ENCODE measurements around the gene JAM2.

- TF ChIP-seq CTCF (IDR thresholded peaks at IDR 0.05 in 2 of 3, conservative IDR thresholded peaks at IDR 0.05 in 1 of 3; ENCODE audit: control insufficient read depth in 2 of 3, extremely low read depth in 1 of 3, insufficient read depth in 1 of 3, low read depth in 3 of 3, low read length in 3 of 3): no peak
- TF ChIP-seq PBX3 (IDR thresholded peaks at IDR 0.05; ENCODE audit: insufficient replicate concordance, low read depth, low read length): no peak
- TF ChIP-seq SP1 (IDR thresholded peaks at IDR 0.05; ENCODE audit: low read depth, low read length): no peak
- TF ChIP-seq BHLHE40 (IDR thresholded peaks at IDR 0.05; ENCODE audit: borderline replicate concordance in 1 of 2, low read depth in 2 of 2, low read length in 1 of 2): no peak
- TF ChIP-seq USF1 (IDR thresholded peaks at IDR 0.05; ENCODE audit: borderline replicate concordance, extremely low read length, insufficient read depth, low read depth, low read length): no peak
- no peak for TF ChIP-seq CEBPB (IDR thresholded peaks at IDR 0.05; ENCODE audit: borderline replicate concordance in 1 of 2, low read depth in 2 of 2, low read length in 2 of 2)
- TF ChIP-seq ASH2L (IDR thresholded peaks at IDR 0.05; ENCODE audit: borderline replicate concordance, low read depth): no peak
- TF ChIP-seq POLR2AphosphoS5 (IDR thresholded peaks at IDR 0.05; ENCODE audit: low read length): no peak
These were observed 52.9 kb downstream of the JAM2 start for GRCh38 chr21:25691976-25692375.
